ENCODE data around the gene DELE1. TPM values are rescaled to one million over a fixed set of nuclear protein-coding genes. Genes with fewer than 3 reads are reported as not detected.

The DELE1 gene
- total RNA-seq, 2 experiments from 2014 or later: 50.1 to 57.4 TPM

DNA sequence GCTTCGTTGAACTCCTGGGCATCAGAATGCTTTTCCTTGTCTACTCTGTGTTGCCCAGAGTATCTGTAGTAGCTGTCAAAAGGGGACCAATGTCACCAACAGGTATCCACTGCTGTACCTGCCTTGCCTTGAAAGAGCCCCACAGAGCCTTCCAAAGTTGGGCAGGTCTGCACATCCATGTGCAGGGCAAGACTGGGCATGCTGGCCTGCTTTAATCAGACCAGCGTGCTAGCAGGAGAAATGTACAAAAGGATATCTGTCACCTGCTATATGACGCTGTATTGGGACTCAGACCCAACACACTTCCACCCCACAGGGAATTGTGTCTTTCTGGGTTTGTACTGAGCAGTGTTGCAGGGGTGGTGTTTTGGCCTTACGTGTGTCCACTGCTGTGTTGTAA lies 11.9 kb downstream of the DELE1 start:
- Mint-ChIP-seq H3K36me3 (ENCODE audit: low read depth) (peaks cover 21% of the 10 kb centered on the region), H3K9me3 (no peaks in the 10 kb centered on the region), H3K27ac (peak overlapping the region; percentile 9), H3K4me1 (ENCODE audit: low read depth) (no peaks in the 10 kb centered on the region), H3K27me3 (no peaks in the 10 kb centered on the region), H3K4me3 (no peak overlapping the region)
- ATAC-seq: no peak
- no peak for DNase-seq
- POLR2A ChIA-PET: no interaction called here
- TF ChIP-seq, protein P1, sequence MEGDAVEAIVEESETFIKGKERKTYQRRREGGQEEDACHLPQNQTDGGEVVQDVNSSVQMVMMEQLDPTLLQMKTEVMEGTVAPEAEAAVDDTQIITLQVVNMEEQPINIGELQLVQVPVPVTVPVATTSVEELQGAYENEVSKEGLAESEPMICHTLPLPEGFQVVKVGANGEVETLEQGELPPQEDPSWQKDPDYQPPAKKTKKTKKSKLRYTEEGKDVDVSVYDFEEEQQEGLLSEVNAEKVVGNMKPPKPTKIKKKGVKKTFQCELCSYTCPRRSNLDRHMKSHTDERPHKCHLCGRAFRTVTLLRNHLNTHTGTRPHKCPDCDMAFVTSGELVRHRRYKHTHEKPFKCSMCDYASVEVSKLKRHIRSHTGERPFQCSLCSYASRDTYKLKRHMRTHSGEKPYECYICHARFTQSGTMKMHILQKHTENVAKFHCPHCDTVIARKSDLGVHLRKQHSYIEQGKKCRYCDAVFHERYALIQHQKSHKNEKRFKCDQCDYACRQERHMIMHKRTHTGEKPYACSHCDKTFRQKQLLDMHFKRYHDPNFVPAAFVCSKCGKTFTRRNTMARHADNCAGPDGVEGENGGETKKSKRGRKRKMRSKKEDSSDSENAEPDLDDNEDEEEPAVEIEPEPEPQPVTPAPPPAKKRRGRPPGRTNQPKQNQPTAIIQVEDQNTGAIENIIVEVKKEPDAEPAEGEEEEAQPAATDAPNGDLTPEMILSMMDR (IDR thresholded peaks at IDR 0.05): no peak
- CTCF ChIA-PET: no interaction called here
- intact Hi-C loops (cut with micrococcal nuclease): no loop called here

DNA sequence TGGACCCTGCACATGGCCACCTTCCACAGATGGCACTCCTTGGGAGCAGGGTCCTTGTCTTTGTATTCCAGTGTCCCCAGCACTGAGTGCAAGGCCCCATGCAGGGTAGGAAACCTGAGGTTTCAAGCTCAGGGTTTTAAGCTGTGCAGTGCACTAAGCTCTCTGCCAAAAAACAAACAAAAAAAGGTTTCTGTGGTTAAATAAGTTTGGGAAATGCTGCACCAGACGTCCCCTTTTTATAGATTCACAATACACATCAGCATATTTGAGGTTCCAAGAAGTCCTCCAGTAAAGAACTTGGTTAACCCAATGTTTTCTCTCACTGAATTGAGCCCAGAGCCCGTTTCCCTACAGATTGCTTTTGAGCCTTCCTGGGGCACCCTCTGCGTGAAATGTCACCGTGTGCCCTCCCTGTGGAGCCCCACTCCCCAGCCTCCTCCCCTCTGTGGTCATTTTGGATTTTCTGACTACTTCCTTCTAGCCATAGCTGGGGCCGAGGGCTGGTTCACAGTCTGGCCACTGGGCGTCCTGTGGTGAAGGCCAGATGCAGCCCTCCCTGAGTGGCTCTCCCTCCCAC lies 17.1 kb downstream of the DELE1 start:
- Mint-ChIP-seq H3K9me3 (no peaks in the 10 kb centered on the region), H3K27ac (peak overlapping the region; percentile 64), H3K36me3 (ENCODE audit: low read depth) (peaks cover 6% of the 10 kb centered on the region), H3K27me3 (no peaks in the 10 kb centered on the region), H3K4me3 (no peak overlapping the region), H3K4me1 (ENCODE audit: low read depth) (peaks cover 2% of the 10 kb centered on the region)
- ATAC-seq: peak; percentile 20
- TF ChIP-seq, protein P1 (IDR thresholded peaks at IDR 0.05): no peak
- no peak for DNase-seq
- intact Hi-C loops (cut with micrococcal nuclease): no loop called here
- CTCF ChIA-PET: interaction anchor here (0.8 to 11.0 kb wide), 6 partner anchors 16 to 276 kb away, joined by 3 to 92 read pairs (median 5); partner anchors contain the start of gene DELE1
- POLR2A ChIA-PET: interaction anchor here (0.9 to 2.0 kb wide), 2 partner anchors 29 to 63 kb away, joined by 3 to 5 read pairs; partner anchors contain the start of gene RNF14

DNA sequence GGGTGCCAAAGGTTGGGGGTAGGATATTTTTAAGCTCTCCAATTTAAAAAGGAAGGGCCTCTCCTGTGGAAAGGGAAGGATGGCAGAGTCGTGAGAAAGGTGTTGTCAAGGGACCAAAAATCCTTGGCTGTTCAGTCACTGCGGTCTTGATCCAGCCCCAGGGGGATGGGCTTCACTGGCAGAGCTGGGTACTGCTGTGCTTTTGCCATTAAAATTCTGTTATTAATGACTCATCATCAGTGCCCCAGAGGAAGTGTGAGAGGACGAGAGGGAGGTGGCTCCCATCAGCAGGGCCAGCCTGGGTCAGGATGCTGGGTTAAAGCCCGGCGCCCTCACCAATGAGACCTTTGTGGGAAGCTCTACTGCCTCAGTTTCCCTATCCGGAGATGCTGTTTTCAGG lies 17.6 kb downstream of the DELE1 start:
- H3K9me3 Mint-ChIP-seq: no peaks in the 10 kb centered on the region
- no peak overlapping the region for H3K4me3 Mint-ChIP-seq
- no peak for ATAC-seq
- peaks cover 3% of the 10 kb centered on the region for H3K36me3 Mint-ChIP-seq (ENCODE audit: low read depth)
- no peak for DNase-seq
- intact Hi-C loops (cut with micrococcal nuclease): no loop called here
- peaks cover 2% of the 10 kb centered on the region for H3K4me1 Mint-ChIP-seq (ENCODE audit: low read depth)
- H3K27me3 Mint-ChIP-seq: no peaks in the 10 kb centered on the region
- H3K27ac Mint-ChIP-seq: peak overlapping the region; percentile 64
- CTCF ChIA-PET: interaction anchor here (1.0 to 11.0 kb wide), 5 partner anchors 16 to 276 kb away, joined by 4 to 92 read pairs (median 6); partner anchors contain the start of gene DELE1
- POLR2A ChIA-PET: interaction anchor here (0.9 to 2.5 kb wide), 3 partner anchors 19 to 64 kb away, joined by 3 to 9 read pairs (median 5); partner anchors contain the start of gene RNF14
- TF ChIP-seq, protein P1 (IDR thresholded peaks at IDR 0.05): no peak

DNA sequence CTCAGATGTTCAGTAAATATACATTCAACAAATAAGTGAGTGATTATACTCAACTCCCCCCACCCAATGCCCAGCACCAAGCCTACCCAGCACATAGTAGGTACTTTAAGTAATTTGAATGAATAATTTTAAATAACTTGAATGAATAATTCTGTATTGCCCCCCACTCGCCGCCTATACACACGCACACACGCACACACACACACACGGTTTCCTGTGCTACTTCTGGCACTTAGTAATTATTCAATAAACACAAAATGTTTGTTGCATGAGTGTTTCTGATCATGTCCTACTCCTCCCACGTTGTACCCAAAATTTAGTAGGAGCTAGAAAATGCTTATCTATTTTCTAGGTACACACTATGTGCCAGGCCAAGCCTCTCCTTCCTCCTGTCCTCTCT lies 18.1 kb downstream of the DELE1 start:
- POLR2A ChIA-PET: interaction anchor here (2.5 kb wide), 1 partner anchor 18 kb away, joined by 9 read pairs; no protein-coding TSS in a partner anchor

More for the DNA sequence above, 18.1 kb downstream of the DELE1 start:
- H3K27me3 Mint-ChIP-seq: no peaks in the 10 kb centered on the region
- TF ChIP-seq, protein P1 (IDR thresholded peaks at IDR 0.05): no peak
- H3K4me1 Mint-ChIP-seq (ENCODE audit: low read depth): peaks cover 2% of the 10 kb centered on the region
- ATAC-seq: no peak
- H3K9me3 Mint-ChIP-seq: no peaks in the 10 kb centered on the region
- DNase-seq: no peak
- intact Hi-C loops (cut with micrococcal nuclease): no loop called here
- H3K36me3 Mint-ChIP-seq (ENCODE audit: low read depth): peaks cover 3% of the 10 kb centered on the region
- peak overlapping the region; percentile 12 for H3K27ac Mint-ChIP-seq
- CTCF ChIA-PET: interaction anchor here (0.7 to 11.0 kb wide), 5 partner anchors 15 to 277 kb away, joined by 4 to 92 read pairs (median 4); no protein-coding TSS in a partner anchor
- H3K4me3 Mint-ChIP-seq: no peak overlapping the region
